ENCODE data around the gene PLA1A. TPM values are rescaled to one million over a fixed set of nuclear protein-coding genes. Genes with fewer than 3 reads are reported as not detected.

PLA1A gene
- total and polyA plus RNA-seq, 2 donors (not counting 3 experiments of a cell fraction or from before 2014, with no cell fraction given) = 0.07 TPM; not detected in 1

DNA sequence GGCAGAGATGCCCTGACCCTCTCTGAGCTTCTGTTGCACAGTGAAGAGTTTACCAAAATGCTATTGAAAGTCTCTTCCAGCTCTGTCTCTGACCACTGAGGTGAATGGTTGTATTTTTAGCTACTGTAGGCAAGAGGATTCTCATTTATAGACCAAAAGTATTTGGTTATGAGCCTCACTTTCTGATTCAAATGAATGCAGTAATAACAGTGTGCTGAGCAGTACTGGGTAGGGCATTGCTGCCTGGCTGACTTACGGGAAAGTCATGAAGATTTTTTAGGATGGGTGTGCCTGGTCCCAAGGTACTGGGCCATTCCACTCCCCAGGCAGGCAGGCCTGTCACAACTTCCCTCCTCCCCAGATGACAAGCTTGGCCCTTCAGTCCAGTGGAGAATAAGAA, 15.5 kb downstream of the PLA1A start:
- ChIA-PET CTCF (interaction anchor here (1.1 to 1.2 kb wide), 2 partner anchors 13 to 18 kb away, joined by 4 read pairs; no protein-coding TSS in a partner anchor), POLR2A (no interaction called here)
- peaks cover 5 to 11% of the 10 kb centered on the region in 2 experiments for H3K27me3 ChIP-seq (ENCODE audit: control insufficient read depth in 2 of 2, insufficient read depth in 2 of 2, low read length in 2 of 2)
- no peaks in the 10 kb centered on the region for H3K9me3 ChIP-seq (replicated peaks; ENCODE audit: control insufficient read depth, insufficient read depth, low read length)
- no TSS peak for BruUV-seq (replicated peaks)
- DNase-seq (ENCODE audit: low read depth, low spot score) = no peak
- H3K36me3 ChIP-seq (ENCODE audit: control insufficient read depth in 2 of 2, extremely low read depth in 1 of 2, insufficient read depth in 2 of 2, low read length in 2 of 2) = no peaks in the 10 kb centered on the region
- no peak overlapping the region for H3K9ac ChIP-seq (replicated peaks; ENCODE audit: extremely low read depth, insufficient read depth, low read length)
- dilution Hi-C loops (cut with MboI; ENCODE audit: extremely low pct_ligation_motif_present, low sequenced_read_pairs) = no loop called here
- intact Hi-C loops (cut with micrococcal nuclease) = no loop called here
- no peak overlapping the region for H3K27ac ChIP-seq (ENCODE audit: insufficient read depth, low read depth, low read length)
- no peaks in the 10 kb centered on the region for H3K9me1 ChIP-seq (replicated peaks; ENCODE audit: control insufficient read depth, extremely low read depth, insufficient read depth, low read length)
- no peak overlapping the region for H2AFZ ChIP-seq (ENCODE audit: low read depth, low read length)
- TF ChIP-seq, protein P1, sequence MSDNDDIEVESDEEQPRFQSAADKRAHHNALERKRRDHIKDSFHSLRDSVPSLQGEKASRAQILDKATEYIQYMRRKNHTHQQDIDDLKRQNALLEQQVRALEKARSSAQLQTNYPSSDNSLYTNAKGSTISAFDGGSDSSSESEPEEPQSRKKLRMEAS (IDR thresholded peaks at IDR 0.05; ENCODE audit: insufficient read depth, insufficient read length) = no peak
- TF ChIP-seq MYC (IDR thresholded peaks at IDR 0.05; ENCODE audit: low read depth, low read length) (no peak), JUN (IDR thresholded peaks at IDR 0.05; ENCODE audit: borderline replicate concordance, insufficient read depth, insufficient read length, low read depth) (no peak), FOS (IDR thresholded peaks at IDR 0.05; ENCODE audit: borderline replicate concordance, insufficient read depth, low read length) (no peak), EZH2 (IDR thresholded peaks at IDR 0.05; ENCODE audit: borderline replicate concordance, low read depth, low read length, severe bottlenecking) (no peak), GATA2 (IDR thresholded peaks at IDR 0.05; ENCODE audit: insufficient read depth, insufficient read length, low read depth, low read length) (no peak), POLR2A (IDR thresholded peaks at IDR 0.05; ENCODE audit: low read depth, low read length) (no peak), POLR2AphosphoS5 (IDR thresholded peaks at IDR 0.05; ENCODE audit: insufficient read depth, low read depth, low read length) (no peak)
- TF ChIP-seq, protein P2, sequence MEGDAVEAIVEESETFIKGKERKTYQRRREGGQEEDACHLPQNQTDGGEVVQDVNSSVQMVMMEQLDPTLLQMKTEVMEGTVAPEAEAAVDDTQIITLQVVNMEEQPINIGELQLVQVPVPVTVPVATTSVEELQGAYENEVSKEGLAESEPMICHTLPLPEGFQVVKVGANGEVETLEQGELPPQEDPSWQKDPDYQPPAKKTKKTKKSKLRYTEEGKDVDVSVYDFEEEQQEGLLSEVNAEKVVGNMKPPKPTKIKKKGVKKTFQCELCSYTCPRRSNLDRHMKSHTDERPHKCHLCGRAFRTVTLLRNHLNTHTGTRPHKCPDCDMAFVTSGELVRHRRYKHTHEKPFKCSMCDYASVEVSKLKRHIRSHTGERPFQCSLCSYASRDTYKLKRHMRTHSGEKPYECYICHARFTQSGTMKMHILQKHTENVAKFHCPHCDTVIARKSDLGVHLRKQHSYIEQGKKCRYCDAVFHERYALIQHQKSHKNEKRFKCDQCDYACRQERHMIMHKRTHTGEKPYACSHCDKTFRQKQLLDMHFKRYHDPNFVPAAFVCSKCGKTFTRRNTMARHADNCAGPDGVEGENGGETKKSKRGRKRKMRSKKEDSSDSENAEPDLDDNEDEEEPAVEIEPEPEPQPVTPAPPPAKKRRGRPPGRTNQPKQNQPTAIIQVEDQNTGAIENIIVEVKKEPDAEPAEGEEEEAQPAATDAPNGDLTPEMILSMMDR (IDR thresholded peaks at IDR 0.05; ENCODE audit: extremely low read depth in 1 of 2, insufficient read depth in 1 of 2, low read depth in 1 of 2, low read length in 2 of 2) = no peak
- no peaks in the 10 kb centered on the region for H4K20me1 ChIP-seq (replicated peaks; ENCODE audit: control insufficient read depth, extremely low read depth, insufficient read depth, low read length)
- H3K79me2 ChIP-seq (ENCODE audit: control insufficient read depth, insufficient read depth, low read length) = no peaks in the 10 kb centered on the region
- no peak overlapping the region for H3K4me3 ChIP-seq (replicated peaks in 1 of 3; ENCODE audit: insufficient read depth in 1 of 3, low read depth in 1 of 3, low read length in 3 of 3)
- H3K4me2 ChIP-seq (ENCODE audit: insufficient read depth, low read length) = no peak overlapping the region
- FAIRE-seq = no peak
- no peaks in the 10 kb centered on the region for H3K4me1 ChIP-seq (ENCODE audit: control insufficient read depth, extremely low read depth, insufficient read depth, low read length)

All from endothelial cell of umbilical vein (primary cell).